Spleen (tissue), 7 donors: ENCODE measurements around the gene SOSTDC1.

Source experiments
- POLR2A ChIP-seq, 3 donors: fragments of 450-650 bp; IDR thresholded peaks; one replicate each; pipeline ENCODE4 v1.5.1; 2017; ENCODE audit warnings: antibody characterized with exemption in 3 of 3, mild to moderate bottlenecking in 1 of 3
- POLR2AphosphoS5 ChIP-seq, 3 donors: sonication (generic); formaldehyde crosslinking; IDR thresholded peaks; one replicate each; pipeline ENCODE4 v1.5.1; 2017; ENCODE audit warnings: antibody characterized with exemption in 3 of 3
- TF ChIP-seq, protein P1 (sequence below), 11 experiments: fragments of 200-600 bp in 7 of 11; fragments of 450-650 bp in 4 of 11; sonication (generic) in 4 of 11; IDR thresholded peaks in 8 of 11; conservative IDR thresholded peaks in 3 of 11; 1 replicate in 7 of 11; 2 replicates in 4 of 11; pipeline versions ENCODE4 v1.4.0 to v1.8.0; 2016 to 2021; ENCODE audit warnings: antibody characterized with exemption in 11 of 11, inconsistent platforms in 4 of 11, mild to moderate bottlenecking in 1 of 11
- donor health status: DM: no; HTN: no; CAD: no; lungs with moderate emphysema.
- donor health status: DM: no; HTN: no; CAD: no.
- donor health status: DM: no; HTN: no; CAD: no.

DNA sequence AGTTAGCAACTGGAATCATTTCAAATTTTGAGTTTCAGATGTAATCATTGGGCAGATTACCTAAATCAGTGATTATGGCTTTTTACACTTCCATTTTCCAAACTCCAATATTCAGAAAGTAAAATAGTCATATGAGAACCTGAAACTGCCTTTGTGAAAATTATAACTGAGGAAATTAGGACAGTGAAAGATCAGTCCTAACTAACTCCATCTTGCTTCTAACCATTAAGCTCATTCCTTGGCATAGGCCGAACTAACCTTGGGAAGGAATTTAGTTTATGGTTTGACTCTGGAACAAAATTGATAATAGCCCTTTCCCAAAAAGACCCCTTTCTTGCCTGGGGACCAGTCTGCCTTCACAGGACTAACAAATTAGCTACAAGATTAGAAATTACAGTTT, 46.4 kb downstream of the SOSTDC1 start:
- TF ChIP-seq, protein P1, sequence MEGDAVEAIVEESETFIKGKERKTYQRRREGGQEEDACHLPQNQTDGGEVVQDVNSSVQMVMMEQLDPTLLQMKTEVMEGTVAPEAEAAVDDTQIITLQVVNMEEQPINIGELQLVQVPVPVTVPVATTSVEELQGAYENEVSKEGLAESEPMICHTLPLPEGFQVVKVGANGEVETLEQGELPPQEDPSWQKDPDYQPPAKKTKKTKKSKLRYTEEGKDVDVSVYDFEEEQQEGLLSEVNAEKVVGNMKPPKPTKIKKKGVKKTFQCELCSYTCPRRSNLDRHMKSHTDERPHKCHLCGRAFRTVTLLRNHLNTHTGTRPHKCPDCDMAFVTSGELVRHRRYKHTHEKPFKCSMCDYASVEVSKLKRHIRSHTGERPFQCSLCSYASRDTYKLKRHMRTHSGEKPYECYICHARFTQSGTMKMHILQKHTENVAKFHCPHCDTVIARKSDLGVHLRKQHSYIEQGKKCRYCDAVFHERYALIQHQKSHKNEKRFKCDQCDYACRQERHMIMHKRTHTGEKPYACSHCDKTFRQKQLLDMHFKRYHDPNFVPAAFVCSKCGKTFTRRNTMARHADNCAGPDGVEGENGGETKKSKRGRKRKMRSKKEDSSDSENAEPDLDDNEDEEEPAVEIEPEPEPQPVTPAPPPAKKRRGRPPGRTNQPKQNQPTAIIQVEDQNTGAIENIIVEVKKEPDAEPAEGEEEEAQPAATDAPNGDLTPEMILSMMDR (IDR thresholded peaks at IDR 0.05 in 8 of 11, conservative IDR thresholded peaks at IDR 0.05 in 3 of 11), result no peak
- no peak for TF ChIP-seq POLR2AphosphoS5 (IDR thresholded peaks at IDR 0.05)
- no peak for TF ChIP-seq POLR2A (IDR thresholded peaks at IDR 0.05)
